Islet of Langerhans (tissue), 1 donor: ENCODE results near the gene PNCK.

Experiments
- FAIRE-seq: peaks from one replicate; lab custom pipeline; 2011; peaks lifted over from hg19 to GRCh38; lab: Jason Lieb, UNC

The PNCK gene

DNA sequence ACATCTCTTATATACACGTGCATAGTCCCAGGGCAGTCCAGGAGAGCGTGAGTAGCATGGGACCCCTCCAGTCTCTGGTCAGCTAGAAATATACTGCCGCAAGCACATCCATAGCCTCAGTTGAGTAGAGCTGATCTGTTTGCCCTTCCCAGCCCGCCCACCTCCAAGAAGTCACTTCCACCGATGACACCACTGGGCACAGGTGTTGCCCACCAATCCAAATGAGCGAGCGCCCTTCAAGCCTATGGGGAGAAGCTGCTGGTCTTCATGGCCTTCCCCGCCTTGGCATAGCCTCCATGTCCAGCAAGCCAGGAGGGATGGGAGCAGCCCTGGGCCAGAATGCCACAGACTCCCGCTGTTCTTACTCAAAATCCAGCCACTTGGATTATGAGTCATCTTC is 16.5 kb downstream of the PNCK start:
- no peak for FAIRE-seq

- no peak for FAIRE-seq
These were observed 20.1 kb downstream of the PNCK start for GRCh38 chrX:153653556-153653955.

GRCh38 chrX:153651540-153652079 is 22.0 kb downstream of the PNCK start:
- FAIRE-seq = no peak

DNA sequence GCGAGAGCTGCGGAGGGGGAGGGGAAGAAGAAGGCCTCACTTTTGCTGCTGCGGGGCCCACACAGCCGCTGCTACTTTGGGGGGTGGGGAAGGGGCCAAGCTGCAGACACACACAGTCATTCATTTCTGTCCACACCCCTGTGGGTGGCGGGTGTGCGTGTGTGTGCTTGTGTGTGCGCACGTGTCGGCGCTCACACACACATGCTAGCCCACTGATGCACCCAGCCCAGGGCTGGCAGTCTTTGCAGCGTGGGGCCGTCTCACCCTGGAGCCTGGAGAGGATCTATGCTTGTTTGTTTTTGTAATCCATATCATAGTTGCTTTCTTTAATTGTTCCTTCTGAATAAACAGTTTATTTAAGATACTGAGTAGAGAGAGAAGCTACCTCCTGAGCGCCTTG is 22.7 kb downstream of the PNCK start:
- no peak for FAIRE-seq

DNA sequence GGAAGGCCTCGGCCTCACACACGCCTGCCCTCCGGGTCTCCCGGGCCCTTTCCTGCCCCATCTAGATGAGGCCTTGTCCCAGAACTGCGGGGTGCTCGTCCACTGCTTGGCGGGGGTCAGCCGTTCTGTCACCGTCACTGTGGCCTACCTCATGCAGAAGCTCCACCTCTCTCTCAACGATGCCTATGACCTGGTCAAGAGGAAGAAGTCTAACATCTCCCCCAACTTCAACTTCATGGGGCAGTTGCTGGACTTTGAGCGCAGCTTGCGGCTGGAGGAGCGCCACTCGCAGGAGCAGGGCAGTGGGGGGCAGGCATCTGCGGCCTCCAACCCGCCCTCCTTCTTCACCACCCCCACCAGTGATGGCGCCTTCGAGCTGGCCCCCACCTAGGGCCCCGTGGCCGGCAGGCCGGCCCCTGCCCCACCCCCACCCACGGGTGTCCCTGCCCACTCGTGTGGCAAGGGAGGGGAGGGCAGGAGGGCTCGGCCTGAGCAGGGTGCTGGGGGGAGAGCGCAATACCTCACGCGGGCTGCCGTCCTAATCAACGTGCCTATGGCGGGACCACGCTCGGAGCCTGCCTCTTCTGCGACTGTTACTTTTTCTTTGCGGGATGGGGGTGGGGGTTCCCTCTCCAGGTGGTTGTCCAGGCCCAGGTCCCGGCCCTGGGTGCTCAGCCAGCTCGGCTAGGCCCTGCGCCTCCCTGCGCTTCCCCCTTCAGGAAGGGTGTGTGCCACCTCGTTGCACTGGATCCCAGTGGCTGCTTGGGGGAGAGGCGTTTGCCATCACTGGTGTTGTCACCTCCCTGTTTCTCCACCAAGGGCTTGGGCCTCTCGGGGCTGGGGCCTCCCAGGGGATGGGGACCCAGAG is 23.5 kb downstream of the PNCK start:
- no peak for FAIRE-seq

GRCh38 chrX:153649178-153649914 is 24.3 kb downstream of the PNCK start:
- no peak for FAIRE-seq

DNA sequence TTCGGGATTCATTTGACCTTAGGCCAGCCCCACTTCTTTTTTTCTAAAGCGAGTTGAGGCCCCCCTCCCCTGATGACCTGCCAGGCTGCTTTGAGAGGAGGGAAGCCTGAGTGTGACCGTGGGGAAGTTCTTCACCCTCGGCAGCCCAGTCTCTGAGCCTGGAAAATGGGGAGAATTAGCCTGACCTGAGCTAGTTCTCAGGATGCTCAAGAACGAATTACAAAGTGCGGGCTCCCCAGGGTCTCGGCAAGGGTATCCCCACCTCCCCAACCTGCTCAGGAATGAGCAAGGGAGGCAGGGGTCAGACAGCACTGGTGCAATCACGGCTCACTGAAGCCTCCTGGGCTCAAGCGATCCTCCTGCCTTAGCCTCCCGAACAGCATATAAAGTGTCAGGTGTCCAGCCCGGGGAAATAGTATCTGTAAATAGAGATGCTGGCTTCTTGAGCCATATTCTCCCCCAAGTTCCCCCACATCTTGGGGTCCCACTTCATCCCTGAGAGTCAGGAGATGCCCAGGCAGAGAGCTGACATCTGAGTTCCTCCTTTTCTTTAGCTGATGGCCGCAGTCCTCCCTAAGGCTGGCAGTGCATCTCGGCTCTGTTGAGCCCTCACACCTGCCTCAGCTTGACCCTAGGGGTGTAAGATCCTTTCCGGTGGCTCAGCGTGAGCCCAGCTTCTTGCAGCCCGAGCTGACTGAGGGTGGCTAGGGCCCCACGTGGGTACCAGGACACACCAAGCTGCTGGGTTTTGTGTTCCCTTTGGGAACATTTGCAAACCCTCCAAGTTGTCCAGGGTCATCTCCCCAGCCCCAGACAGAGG is 25.0 kb downstream of the PNCK start:
- no peak for FAIRE-seq

GRCh38 chrX:153647461-153648357 is 25.9 kb downstream of the PNCK start:
- no peak for FAIRE-seq

DNA sequence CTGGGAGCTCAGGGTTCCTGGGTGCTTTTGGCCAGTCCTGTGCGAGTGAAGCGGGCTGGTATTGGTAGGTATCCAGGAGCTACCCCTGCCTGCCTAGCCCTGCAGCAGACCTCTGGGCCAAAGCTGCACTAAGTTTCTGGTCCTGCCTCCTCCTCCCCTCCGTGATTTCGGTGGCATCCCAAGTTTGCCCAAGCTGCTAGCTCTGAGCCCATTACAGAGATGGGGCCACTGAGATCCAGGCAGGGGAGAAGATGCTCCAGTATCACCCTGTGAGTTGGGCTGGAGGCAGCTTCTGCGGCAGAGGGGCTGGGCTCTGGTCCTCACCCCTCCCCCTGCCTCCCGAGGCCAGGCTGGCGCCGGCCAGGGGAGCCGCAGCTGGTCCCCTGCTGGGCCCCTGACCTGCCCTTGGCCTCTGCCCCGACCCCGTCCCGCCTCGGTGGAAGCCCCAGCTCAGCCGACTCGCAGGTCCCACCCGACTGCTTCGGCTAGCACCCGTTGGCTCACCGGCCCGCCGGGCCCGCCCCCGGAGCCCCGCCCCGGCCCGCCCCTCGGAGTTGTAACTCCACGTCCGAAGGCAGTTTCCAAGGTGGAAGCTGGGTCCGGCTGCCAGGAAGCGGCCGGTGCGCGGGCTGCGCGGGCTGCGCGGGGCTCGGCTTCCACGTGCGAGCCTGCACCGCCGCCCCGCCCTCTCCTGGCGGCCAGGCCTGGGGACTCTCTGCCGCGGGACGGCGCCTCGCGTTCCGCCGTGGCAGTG is 26.8 kb downstream of the PNCK start, which contains the start of gene DUSP9:
DUSP9 (plus strand) TSS at position 584 of the 754 bp plus-strand sequence. CDS start 751 bp downstream, outside the sequence.
- no peak for FAIRE-seq

GRCh38 chrX:153645921-153646488 is 27.6 kb downstream of the PNCK start:
- no peak for FAIRE-seq

DNA sequence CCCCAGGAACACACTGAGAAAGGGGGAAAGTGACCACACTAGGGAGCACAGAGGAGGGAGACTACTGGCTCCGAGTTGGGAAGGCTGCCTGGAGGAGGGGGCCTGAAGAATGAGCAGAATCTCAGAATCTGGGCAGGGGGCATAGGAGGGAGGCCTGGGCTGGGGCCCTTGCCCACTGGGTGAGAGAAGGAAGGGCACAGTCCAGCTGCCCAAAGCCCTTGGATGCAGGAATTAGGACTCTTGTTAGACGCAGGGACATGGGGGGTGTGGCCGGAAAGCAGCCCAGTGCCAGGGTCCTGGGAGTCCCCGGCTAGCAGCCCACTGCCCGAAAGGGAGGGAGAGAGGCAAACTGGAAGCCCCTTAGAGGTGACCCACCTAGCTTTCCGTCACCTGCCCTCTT is 28.5 kb downstream of the PNCK start:
- FAIRE-seq = no peak

GRCh38 chrX:153644356-153645125 is 29.1 kb downstream of the PNCK start:
- no peak for FAIRE-seq

DNA sequence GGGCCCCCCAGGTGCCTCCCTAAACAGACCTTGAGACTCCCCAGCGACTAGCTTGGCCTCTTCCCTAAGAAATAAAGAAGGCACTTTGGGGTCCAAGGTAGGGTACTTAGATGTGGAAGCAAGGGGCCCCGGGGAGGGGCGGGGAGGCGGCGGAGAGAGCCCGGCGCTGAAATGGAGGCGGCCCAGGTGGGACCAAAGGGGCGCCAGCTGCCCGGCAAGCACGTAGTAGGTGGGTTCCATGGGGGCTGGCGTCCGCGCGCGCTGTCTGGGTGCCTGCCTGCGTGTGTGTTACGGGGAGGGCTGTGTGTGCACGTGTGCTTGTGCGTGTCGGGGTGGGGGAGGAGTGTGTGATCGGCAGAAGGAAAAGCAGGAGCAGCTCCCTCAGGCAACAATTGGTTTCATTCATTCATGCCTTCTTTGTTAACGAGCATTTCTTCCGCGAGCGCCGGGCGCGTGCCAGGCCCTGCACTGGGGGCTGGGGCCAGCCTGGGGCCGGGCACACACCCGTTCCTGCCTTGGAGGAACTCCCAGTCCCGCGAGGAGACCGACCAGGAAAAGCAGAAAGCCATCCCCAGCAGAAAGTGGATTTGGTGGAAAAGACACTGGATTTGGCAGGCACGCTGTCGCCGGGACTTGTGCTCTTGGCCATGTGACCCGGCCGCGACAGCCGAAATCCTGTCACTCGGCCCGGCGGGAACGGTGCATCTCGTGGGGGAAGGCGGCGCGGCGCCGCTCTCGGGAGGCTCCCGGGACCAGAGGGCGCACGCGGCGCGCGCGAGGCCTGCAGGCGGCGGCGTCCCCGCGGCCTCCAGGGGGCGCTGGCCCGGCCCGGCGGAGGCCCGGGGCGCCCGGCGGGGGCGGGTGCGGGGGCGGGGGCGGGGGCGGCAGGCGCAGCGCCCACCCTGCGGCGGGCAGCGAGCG is 29.9 kb downstream of the PNCK start:
- FAIRE-seq = no peak

DNA sequence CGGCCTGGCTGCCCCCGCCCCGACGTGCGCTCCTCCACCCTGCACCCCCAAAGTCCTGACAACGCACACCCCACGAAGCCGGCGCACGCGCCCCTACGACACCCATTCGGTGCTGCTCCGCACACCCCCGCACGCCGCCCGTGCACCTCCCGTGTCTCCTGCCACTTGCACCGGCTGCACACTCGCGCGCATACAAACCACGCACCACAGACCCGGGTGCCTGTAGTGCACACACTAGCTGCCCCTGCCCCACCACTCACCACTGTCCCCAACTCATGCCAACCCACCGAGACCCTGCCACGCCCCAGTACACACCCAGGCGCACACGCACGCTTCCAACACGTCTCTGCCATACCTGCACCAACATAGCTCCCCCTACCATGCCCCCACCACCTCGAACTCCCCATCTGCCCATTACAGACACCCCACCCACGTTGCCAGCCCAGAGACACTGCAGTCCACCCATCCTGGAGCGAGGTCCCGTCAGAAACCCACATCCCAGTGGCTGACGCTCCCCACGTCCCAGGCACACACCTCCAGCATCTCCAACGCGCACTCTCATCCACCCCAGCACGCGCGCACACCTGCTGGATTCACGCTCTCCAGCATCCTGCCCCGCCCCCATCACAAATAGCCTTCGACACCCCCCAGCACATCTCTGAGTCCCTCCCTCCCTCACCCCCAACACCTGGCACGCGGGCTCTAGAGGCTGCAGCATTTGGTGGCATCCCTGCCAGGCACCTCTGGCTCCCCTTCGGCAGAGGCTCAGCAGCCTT is 30.8 kb downstream of the PNCK start:
- no peak for FAIRE-seq

DNA sequence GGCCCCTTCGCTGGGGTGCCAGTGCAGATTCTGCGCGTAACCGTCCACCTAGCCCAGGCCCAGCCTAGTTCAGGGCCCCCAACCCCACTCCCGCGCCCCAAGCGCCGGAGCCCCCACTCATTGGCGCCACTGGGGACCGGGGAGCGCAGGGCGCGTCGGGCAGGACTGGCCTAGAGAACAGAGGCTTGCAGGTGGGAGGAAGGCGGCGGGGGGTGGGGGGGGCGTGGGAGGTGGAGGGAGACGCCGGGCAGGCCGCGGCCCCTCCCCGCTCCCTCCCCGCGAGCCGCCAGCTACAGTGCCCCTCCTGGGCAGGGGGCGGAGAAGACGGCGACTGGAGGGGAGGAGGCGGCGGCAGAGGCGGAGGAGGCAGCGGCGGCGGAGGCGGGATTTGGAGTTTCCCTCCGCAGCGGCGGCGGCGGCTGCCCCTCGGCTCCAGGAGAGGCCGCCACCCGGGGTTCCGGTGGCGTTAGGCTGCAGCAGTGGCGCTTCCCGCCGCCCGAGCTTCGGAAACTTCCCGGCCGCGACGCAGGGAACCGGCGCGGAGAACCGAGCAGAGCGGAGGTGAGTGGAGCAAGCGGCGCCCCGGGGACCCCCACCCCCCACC is 31.5 kb downstream of the PNCK start:
- no peak for FAIRE-seq

DNA sequence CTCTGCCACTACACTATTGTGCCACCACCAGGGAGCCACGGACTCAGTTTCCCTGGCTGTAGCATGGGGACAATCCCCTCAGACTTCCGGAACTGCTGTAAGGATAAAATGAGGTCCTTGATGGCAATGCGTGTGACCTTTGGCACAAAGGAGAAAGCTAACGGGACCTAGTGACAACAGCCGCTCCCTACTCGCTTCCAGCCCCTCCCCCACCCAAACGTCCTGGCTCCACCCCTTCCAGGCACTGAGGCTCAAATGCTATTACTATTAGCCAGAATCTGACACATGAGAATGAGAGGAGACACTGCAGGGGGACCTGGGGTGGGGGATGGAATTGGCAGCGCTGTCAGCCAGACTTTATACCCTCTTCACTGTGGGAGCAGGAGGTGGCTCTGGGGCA is 32.0 kb downstream of the PNCK start:
- no peak for FAIRE-seq
